NCI-H226 (cell line): ENCODE results near the gene NAT14.

Experiments
- DNase-seq: peaks from one replicate; pipeline ENCODE4 v3.0.0-alpha.2; 2015

The NAT14 gene

DNA sequence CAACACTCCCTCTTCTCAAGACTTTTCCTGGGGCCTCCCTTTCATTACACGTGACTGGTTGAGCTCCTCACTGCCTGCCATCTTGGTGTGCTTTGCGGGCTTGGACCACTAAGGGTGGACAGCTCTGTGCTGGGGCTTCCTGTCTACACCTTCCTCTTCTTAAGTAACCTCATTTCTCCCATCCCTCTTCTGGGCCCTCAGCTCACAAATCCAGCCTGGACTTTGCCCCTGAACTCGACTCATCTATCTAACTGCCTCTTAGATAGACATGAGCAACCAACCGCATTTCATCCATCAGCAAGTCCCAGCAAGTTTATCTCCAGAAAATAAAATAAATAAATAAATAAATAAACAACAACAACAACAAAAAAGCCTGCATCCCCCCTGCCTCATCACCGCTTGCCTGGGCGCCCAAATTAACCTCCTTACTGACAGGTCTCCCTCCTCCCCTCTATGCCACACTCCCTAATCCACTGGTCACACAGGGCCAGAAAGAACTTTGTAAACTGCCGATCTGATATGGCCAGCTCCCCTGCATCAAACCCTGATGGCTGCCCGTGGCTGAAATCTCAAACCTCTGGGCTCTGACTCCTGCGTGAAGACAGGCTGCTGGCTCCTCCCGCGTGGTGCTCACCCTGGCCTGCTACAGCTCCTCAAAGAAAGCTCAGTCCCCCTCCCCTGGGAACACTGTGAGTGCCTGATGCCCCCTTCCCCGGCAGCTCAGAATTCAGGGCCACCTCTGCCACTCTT lies 31.3 kb upstream of the NAT14 start:
- no peak for DNase-seq

DNA sequence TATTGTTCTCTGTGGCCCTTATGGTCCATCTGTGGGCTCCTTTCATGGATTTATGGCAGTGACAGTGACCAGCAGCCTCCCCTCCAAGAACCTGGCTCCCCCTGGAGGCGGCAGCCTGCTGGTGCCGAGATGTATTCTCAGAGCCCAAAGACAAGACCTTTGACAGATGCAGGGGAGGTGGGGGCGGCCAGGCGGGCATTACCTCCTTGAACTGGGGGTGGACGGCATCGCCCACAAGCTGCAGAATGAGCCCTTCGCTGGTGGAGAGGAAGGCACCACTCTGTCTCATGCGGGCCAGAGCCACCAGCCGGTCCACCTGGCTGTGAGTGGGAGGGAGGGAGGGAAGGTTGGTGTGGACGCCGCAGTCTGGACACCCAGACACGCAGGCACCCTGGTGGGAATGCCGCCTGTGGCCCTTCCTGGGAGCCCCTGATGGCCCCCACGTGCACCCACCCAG lies 30.2 kb upstream of the NAT14 start:
- DNase-seq: peak; percentile 31

DNA sequence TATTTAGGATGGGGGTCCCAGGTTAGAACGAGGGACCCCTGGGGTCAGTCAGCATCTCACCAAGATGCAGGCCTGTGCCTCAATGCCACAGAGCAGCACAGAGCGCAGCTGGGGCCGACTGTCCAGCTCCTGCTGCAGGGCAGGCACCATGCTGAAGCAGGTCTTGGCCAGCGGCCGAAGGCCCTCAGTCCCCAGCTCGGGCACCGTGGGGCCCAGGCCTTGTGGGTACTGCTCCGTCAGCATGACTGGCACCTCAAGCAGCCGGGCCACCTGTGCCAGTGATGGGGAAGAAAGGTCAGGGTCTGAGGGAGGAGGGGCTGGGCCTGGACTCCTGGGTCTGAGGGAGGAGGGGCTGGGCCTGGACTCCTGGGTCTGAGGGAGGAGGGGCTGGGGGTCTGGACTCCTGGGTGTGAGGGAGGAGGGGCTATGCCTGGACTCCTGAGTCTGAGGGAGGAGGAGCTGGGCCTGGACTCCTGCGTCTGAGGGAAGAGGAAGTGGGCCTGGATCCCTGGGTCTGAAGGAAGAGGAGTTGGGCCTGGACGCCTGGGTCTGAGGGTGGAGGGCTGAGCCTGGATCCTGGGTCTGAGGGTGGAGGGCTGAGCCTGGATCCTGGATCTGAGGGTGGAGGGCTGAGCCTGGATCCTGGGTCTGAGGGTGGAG lies 29.3 kb upstream of the NAT14 start:
- no peak for DNase-seq

DNA sequence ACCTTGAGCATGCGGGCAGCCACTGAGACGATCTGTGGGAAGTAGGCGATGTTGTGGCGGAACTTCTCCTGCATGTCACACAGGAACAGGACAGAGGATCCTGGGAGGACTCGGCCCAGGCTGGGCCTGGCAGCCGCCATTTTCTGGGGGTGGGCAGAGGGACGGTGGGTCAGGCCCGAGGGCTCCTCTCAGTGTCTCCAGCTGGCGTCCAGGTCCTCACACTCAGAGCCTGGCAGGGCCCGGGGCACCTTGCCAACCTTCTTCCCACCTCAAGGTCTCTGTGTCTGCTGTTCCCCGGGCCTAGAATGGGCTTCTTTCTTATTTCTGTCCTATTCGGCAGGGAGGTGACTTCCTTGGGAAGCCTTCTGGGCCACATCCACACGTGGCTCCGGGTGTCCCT lies 28.6 kb upstream of the NAT14 start:
- DNase-seq: no peak

DNA sequence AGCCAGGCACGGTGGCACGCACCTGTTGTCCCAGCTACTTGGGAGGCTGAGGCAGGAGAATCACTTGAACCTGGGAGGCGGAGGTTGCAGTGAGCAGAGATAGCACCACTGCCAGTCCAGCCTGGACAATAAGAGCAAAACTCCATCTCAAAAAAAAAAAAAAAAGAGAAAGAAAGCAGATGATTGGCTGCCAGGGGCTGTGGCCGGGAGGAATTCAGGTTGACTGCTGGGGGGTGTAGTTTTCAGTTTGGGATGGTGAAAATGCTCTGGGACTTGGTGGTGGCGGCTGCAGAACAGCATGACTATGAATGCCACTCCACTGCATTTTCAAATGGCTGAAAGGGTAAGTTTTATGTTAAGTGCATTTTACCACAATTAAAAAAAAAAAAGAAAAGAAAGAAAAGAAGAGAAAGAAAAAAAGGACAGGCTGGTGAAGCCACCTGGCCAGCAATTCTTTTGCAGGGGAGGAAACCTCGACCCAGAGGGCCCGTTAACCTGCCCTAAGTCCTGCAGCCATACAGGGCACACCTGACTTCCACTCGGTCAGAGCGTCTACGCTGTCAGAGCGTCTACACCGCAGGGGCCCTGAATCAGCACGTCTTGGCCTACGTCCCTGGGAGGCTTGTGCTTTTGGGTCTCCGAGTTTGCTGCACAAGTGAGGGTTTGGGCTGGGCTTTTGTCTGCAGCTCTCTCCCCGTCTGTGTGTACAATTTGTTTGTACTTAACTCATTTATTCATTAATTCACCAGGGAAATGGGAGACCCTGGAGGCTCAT lies 27.1 kb upstream of the NAT14 start:
- no peak for DNase-seq

DNA sequence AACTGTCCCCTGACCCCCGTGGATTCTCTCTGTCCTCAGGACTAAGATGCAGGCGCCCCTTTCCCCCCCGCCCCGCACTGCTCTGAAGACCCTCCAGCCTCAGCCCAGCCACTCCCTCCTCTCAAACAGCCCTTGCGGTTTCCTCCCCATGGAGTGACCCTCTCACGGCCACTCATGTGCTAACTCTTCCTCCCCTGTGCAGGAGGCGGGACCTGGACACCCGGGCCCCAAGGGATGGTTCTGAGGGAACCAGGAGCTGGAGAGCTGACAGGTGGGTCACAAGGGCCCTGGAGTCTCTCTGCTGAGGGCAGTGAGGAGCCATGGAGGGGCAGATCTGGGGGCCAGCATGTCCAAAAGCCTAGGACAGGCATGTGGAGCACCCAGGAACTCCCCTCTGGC lies 25.4 kb upstream of the NAT14 start:
- no peak for DNase-seq

DNA sequence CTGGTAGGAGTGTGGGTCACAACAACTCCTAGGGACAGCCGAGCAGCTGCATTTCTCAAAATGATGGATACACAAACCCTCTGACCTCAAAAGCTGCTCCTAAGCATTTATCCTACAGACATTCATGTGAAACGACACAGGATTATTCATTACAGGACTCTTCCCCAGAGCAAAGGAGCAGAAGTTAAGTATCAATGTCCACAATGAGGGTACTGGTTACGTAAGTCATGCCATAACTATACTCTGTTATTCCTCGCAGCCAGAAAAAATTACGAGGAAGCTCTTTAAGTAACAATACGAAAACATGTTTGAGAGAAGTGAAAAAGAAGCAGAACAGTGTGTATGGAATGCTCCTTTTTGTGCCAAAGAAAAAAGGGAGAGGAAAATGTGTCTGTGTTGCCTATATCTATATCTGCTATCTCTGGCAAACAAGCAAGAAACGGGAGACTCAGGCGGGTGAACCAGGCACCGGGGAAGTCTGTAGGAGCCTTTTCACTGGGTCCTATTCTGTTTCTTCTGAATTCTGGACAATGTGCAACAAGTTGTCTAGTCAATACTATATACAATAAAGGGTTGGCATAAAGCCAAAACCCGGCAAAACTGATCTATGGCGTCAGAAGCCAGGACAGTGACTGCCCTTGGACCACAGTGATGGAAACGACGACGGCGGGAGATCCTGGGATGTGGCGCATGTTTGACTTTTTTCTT lies 24.9 kb upstream of the NAT14 start:
- no peak for DNase-seq

DNA sequence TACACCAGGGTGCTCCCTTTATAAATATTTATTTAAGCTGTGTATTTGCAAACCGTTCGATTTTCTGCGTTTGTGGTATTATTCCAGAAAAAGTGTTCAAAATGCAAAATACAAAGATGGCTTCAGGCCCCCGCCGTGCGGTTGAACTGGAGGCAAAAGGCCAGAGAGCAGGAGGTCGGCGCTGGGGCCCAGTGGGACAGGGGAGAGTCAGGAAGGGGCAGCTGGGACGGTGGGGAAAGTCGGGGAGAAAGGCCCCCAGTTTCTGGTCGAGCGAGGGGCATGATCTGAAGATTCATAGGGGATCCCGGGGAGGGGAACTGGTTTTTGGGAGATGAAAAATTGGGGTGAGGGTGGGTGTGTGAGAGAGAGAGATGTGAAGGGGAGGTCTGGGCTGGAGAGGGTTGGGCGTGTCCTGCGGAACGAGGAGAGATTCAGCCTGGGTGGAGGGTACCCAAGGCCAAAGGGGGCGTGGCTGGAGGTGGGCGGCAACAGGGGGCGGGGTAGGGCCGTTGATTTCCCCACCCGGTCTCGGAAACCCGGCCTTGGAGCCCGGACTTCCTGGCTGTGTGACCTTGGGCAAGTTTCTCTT lies 24.2 kb upstream of the NAT14 start:
- peak; percentile 81 for DNase-seq

DNA sequence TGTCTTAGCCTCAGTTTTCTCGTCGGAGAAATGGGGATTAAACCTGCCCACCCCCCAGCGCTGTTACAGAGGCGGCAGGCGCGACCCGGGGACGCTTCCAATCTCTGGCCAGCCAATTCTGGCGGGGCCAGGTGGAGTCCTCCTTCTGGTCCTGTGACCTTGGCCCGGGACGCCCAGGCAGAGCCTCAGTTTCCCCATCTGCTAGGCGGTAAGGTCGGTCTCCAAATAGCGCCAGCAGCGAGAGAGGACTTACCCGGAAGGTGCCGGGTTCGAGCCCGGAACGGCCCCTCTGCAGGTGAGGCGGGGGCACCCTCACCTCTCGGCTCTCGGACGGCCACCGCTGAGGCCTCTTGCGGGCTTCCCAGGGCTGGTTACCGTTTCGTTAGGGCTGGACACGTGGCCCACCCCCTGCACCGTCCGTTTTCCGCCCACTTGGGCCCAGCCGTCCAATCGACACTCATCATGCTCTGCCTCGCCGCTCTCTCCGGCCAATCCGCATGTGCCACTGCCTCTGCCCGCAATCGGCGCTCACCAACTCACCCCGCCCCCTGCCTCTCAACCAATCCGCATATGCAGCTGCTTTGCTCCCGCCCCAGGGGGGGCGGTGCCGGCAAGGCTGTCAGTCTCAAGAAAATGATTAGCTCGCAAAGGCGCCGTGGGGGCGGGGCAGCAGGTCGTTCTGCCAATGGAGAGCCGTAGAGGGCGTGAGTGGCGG lies 23.6 kb upstream of the NAT14 start, which contains the start of gene ISOC2:
TSS of gene ISOC2 (minus strand) at position 384 of the 715 bp plus-strand sequence. CDS start 5,156 bp downstream, outside the sequence.
- peak; percentile 100 for DNase-seq

DNA sequence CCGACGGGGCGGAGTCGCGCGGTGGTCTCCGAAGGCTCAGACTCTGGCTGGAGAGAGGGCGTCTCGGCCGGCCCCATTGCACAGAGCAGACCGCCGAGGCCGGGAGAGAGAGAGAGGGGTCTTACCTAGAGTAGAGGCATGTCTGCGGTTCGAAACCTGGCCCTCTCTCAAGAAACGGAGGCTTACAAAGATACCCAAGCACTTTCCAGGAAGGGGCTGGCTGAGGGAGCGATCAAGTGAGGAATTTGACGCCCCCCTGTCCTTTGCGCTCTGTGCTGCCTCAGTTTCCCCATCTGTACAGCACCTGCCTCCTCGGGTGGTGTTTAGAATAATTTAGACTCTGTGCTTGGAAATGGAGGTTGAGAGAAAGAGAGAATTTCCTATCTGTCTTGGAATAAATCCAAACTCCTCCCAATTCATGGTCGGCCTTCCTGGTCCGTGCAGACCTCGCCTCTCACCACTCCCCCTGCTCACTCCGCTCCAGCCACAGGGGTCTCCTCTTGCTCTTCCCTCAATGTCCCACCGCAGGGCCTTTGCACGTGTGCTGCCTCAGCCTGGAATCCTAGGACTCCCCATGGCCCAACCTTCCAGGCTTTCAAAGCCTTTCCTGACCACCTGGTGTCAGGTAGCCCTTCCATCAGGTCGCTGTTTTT lies 22.9 kb upstream of the NAT14 start:
- peak; percentile 42 for DNase-seq

DNA sequence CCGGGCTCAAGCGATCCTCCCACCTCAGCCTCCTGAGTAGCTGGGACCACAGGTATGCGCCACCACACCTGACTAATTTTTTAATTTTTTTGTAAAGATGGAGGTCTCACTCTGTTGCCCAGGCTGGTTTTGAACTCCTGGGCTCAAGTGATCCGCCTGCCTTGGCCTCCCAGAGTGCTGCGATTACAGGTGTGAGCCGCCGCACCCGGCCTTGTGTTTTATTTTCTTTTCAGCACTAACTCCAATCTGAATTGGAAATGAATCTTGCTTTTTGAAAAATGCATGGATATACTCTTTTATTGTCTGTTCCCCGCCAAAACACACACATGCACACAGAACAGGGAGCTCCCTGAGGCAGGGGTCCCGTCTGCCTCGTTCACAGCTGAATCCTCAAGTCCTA lies 22.3 kb upstream of the NAT14 start:
- no peak for DNase-seq

DNA sequence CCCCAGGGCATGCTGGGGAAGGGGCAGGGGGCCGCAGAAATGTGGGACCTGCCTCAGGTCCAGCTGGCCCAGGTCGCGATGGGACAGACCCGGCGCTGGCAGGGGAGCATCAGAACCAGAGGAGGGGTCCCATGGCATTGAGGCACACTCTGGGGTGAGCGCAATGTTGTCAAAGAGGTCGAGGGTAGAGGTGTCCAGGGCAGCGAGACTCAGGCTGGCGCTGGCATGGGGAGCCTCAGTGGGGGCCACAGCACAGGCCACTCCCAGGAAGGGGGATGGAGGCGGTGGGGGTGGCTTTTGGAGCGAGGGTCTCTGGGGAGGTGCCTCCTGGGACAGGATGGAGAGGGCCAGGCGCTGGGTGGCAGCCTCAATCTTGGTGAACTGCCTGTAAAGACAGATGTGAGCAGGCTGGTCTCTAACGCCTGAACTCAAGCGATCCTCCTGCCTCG lies 21.4 kb upstream of the NAT14 start:
- DNase-seq: no peak

DNA sequence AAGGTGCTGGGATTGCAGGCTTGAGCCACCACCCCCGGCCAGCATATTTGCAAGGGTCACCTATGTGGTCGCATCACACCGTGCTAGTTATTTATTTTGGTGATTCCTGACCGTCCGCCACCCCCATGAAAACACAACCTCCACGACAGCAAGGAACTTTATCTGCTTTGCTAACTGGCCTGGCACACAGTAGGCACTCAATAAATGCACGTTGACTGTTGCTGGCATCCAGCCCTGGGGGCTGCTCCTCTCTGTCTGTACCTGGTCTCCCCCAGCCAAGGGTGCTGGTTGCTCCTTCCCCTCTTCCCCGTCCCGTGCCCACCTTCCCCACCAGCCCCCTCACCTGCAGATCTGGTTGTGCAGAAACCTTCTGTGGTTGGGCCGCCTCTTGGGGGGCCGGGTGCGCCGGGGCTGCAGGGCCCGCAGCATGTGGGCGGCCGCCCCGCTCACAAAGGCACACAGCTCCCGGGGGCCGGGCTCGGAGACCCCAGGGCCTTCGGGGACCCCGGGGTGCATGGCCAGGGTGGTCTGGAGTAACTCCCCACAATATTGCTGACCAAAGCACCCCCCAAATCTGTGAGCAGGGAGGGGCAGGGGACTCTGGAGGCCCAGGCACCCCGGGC lies 20.8 kb upstream of the NAT14 start:
- no peak for DNase-seq

DNA sequence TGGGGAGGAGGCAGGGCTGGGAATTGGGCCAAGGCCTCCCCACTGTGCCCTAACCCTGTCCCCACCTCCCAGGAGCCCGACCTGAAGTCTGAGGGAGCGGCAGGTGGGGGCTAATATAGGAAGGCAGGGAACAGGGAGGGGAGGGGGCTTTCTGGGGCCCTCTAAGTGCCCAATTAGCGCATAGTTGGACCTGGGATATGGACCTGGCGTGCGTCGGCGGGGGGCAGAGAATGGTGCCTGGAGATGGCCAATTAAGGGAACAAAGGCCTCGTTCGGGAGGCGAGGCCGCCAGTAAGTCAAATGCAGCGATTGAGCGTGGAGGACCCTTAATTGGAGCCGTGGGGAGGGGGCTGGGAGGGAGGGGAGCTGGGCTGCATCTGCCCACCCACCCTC lies 20.3 kb upstream of the NAT14 start, which contains the start of gene C19orf85:
TSS of gene C19orf85 (minus strand) at position 90 of the 393 bp plus-strand sequence. CDS start 197 bp downstream, outside the sequence.
- no peak for DNase-seq

DNA sequence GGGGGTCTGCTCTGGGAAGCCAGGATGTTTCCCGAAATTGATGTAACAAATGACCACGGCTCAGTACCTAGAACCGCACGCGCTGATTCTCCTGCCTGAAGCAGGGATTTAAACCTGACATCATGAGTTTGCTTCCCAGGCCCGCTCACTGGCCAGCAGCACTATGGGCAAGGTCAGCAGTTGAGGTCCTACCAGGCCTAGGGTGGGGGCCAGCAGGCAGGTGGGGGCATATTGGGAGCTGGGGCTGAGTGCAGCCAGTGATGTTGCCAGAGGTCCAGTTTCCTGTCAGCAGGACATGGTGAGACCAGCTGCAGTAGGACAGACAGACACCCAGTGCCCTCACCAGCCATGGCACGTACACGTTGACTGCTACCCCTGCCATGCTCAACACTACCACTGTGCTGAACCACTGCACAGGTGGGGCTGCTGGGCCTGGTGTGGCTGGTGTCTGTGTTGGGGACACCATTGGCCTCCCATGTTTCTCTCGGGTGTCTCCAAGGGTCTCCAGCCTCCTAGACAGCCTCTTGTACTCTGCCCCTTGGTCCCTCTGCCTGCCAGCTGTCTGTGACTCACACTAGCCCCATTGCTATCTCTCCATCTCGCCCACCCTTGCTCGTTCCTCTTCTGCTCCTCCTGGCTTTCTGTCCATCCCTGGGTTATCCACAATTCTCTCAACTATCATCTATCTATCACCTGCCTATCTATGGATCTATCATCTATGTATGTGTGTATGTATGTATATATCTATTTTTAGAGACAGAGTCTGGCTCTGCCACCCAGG lies 19.3 kb upstream of the NAT14 start:
- DNase-seq: no peak

DNA sequence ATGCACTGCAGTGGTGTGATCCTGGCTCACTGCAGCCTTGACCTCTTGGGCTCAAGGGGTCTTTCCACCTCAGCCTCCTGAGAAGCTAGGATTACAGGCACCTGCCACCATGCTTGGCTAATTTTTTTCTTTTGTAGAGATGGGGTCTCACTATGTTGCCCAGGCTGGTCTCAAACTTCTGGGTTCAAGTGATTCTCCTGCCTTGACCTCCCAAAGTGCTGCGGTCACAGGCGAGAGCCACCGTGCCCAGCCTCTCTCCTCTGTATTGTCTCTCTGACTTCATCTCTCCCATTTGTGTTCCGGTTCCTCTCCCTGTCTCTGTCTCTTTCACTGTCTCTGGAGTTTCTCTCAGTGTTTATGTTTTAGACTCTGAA lies 18.8 kb upstream of the NAT14 start:
- DNase-seq: no peak

DNA sequence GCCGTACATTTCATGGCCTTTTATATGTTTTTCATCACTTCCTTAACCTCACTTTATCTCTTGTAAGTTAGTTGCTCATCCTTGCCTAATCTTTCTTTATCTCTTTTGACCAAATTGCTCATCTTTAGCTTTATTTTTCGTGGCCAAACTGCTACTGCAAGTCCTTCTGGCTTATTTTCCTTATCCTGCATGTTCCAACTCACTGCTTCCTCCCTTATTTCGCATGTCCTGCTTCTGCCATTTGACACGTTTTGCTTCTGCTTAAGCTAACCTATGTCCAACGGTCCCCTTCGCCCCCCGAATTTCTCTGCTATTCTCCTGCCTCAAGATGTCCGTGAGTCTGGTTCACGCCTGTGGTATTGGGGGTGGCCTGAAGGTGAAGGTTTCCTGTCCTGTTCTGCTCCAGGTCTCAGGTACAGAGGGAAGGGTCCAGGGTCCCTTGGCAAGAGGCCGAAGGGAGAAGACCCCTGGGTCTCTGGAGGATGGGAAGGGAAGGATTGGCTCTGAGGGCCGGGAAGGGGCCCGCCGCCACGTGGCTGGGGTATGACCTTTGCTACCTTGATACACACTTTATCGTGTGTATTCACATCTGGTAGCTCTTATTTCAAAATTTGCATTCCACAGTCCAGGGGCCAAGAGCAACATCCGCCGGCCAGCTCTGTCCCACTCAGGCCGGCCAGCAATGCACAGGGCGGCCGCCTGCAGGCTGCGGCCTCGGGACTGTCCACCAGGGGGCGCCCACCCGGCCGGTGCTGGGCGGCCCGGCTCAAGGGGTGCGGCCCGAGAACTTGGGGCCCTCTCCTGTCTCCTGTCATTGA lies 17.5 kb upstream of the NAT14 start:
- peak; percentile 81 for DNase-seq

DNA sequence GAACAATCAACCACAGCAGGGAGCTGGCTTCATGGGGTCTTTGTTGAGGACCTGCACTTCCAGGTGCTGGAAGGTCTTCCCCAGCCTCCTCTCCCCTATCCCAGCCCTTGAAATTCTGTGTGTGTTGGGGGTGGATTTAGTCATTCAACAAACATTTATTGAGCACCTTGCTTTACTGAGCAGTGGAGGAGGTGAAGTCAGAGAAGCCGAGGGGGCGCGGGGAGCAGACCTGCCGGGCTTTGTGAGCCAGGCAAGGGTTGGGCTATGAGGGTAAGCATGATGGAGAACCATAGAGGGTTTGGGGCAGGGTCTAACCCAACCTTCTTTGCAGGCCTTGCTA lies 17.0 kb upstream of the NAT14 start:
- no peak for DNase-seq

DNA sequence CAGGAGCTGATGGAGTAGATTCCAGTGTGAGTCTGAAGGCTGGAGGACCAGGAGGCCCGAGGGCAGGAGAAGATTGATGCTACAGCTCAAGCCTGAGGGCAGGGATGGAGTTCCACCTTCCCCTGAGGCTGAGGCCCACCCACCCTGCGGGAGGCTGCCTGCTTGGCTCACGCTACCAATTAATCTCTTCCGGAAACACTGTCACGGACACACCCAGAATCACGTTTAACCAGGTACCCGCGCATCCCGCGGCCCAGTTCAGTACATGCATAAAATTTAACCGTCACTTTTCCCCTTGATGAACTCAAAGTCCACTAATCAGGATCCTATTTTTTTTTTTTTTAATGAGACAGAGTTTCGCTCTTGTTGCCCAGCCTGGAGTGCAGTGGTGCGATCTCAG lies 13.7 kb upstream of the NAT14 start:
- DNase-seq: no peak
